ENCODE measurements around the gene GNL1.

DNA sequence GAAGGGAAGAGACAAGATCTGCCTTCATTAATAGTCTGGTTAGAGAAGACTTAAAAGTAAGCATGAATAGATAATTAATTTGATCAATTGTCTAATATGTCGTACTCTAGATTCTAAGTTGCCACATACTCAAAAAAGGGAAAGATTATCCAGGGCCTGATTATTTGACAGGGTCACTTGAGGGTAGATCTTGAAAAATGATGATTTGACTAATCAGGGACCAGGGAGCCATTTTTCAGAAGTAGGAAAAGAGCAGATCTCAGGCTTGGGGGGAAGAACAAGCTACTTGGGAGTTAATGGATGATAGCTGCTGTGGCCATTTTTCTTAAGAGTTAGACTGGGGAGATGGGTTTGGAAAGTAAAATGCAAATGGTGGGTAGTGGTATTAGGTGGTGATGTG is 36.0 kb upstream of the GNL1 start:
- TF ChIP-seq SUZ12 (IDR thresholded peaks at IDR 0.05; ENCODE audit: extremely low read depth, insufficient read depth, insufficient read length) (no peak), YY1 (IDR thresholded peaks at IDR 0.05; ENCODE audit: insufficient read depth, insufficient read length) (no peak)
